K562 (cell line): ENCODE results near the gene PMF1. TPM values are rescaled to one million over a fixed set of nuclear protein-coding genes. Genes with fewer than 3 reads are reported as not detected.
"Not testable (repeated sequence)": the region's sequence is repeated elsewhere in the genome, so short reads cannot be mapped to it uniquely, and the experiment has no call there.

Experiments used
- ATAC-seq: fragments of 200-7000 bp; cut with Tn5 transposase; 3 replicates; pipeline ENCODE4 v1.9.1; 2020; ENCODE audit warnings: moderate library complexity
- BruUV-seq: library from RNA; stranded (reverse); fragments of 400-500 nt; replicated peaks from 2 replicates; lab custom pipeline; 2021; lab: Mats Ljungman, UMichigan
- CTCF ChIA-PET: fragments of 300-600 bp; formaldehyde crosslinking; extraction: SDS; loops from one replicate; lab custom pipeline; 2021; ENCODE audit warnings: low intra/inter-chr PET ratio; lab: Yijun Ruan, JAX
- POLR2A ChIA-PET: fragments of 300-600, 350-650 bp; sonication (Branson Sonifier 250); formaldehyde crosslinking; extraction: SDS; loops from one replicate; lab custom pipeline; 2021; ENCODE audit warnings: antibody characterized with exemption, inconsistent platforms; lab: Yijun Ruan, JAX
- DNase-seq, 4 experiments: peaks; one replicate each; pipeline versions ENCODE4 v3.0.0 to v3.0.0-alpha.2; 2011 to 2018; ENCODE audit warnings: low spot score in 3 of 4, mixed read lengths in 3 of 4; ENCODE audit errors: extremely low read depth in 1 of 4
- FAIRE-seq: peaks from 2 replicates; lab custom pipeline; 2011; peaks lifted over from hg19 to GRCh38; lab: Jason Lieb, UNC
- H2AFZ ChIP-seq: 2 replicates; pipeline ENCODE4 v1.6.0; 2011; ENCODE audit warnings: low read depth, low read length, control low read depth, inconsistent platforms
- H3K27ac ChIP-seq: fragments of 200-600 bp; 3 replicates; pipeline ENCODE4 v1.8.0; 2011; ENCODE audit warnings: low read depth, mild to moderate bottlenecking, control low read depth, inconsistent platforms, low read length, moderate library complexity, mixed read lengths; ENCODE audit errors: extremely low read depth
- H3K27me3 ChIP-seq, 2 experiments: fragments of 300-600 bp in 1 of 2; 2 replicates in 1 of 2; 3 replicates in 1 of 2; pipeline versions ENCODE4 v1.6.0 to v1.8.0; 2011; ENCODE audit warnings: inconsistent platforms in 2 of 2, low read length in 2 of 2, mild to moderate bottlenecking in 1 of 2, mixed read lengths in 1 of 2, moderate library complexity in 1 of 2; ENCODE audit not compliant: control insufficient read depth in 2 of 2, insufficient read depth in 2 of 2
- H3K36me3 ChIP-seq: fragments of 300-600 bp; 3 replicates; pipeline ENCODE4 v1.8.0; 2011; ENCODE audit warnings: mild to moderate bottlenecking, low read length, inconsistent platforms; ENCODE audit not compliant: control insufficient read depth, insufficient read depth
- H3K4me1 ChIP-seq, 2 experiments: fragments of 200-600 bp in 1 of 2; replicated peaks in 1 of 2; 2 replicates in 1 of 2; 3 replicates in 1 of 2; pipeline versions ENCODE4 v1.5.1 to v1.8.0; 2011; ENCODE audit warnings: inconsistent platforms in 2 of 2, low read length in 2 of 2, mild to moderate bottlenecking in 1 of 2, mixed read lengths in 1 of 2, moderate library complexity in 1 of 2; ENCODE audit not compliant: control insufficient read depth in 2 of 2, insufficient read depth in 2 of 2
- H3K4me2 ChIP-seq: 2 replicates; pipeline ENCODE4 v1.6.1; 2011; ENCODE audit warnings: low read length, control low read depth, inconsistent platforms, mixed read lengths; ENCODE audit not compliant: insufficient read depth
- H3K4me3 ChIP-seq: fragments of 200-600 bp; sonication (generic), shearing (Covaris generic); 2 replicates; pipeline ENCODE4 v1.5.1; 2016; ENCODE audit warnings: control low read depth, inconsistent platforms
- H3K79me2 ChIP-seq: fragments of 200-600 bp; 3 replicates; pipeline ENCODE4 v1.8.0; 2011; ENCODE audit warnings: low read length, inconsistent platforms; ENCODE audit not compliant: control insufficient read depth, insufficient read depth
- H3K9ac ChIP-seq, 2 experiments: 2 replicates each; pipeline versions ENCODE4 v1.6.0 to v1.6.1; 2011; ENCODE audit warnings: low read depth in 2 of 2, low read length in 2 of 2, control low read depth in 1 of 2, inconsistent platforms in 1 of 2, mild to moderate bottlenecking in 1 of 2, mixed read lengths in 1 of 2; ENCODE audit not compliant: insufficient read depth in 1 of 2
- H3K9me1 ChIP-seq: one replicate; pipeline ENCODE4 v1.6.0; 2011; ENCODE audit warnings: inconsistent platforms, mild to moderate bottlenecking, low read length, moderate library complexity; ENCODE audit not compliant: control insufficient read depth, insufficient read depth
- H3K9me3 ChIP-seq: replicated peaks from 2 replicates; pipeline ENCODE4 v1.5.1; 2011; ENCODE audit warnings: low read depth, low read length, inconsistent platforms; ENCODE audit not compliant: control insufficient read depth, insufficient read depth
- H4K20me1 ChIP-seq: replicated peaks from 2 replicates; pipeline ENCODE4 v1.6.1; 2011; ENCODE audit warnings: low read length, inconsistent platforms, mixed read lengths; ENCODE audit not compliant: control insufficient read depth, insufficient read depth
- CTBP1 ChIP-seq: fragments of 450-650 bp; IDR thresholded peaks from 2 replicates; pipeline ENCODE4 v1.6.1; 2016; ENCODE audit warnings: borderline replicate concordance
- NR2C1 ChIP-seq, 2 experiments: fragments of 450-650 bp; IDR thresholded peaks; 2 replicates each; pipeline ENCODE4 v1.6.1; 2017; ENCODE audit warnings: mild to moderate bottlenecking in 2 of 2, antibody characterized with exemption in 1 of 2, inconsistent platforms in 1 of 2, missing compliant biosample characterization in 1 of 2, missing genetic modification characterization in 1 of 2
- ZNF592 ChIP-seq: fragments of 450-650 bp; IDR thresholded peaks from 2 replicates; pipeline ENCODE4 v1.6.1; 2017; ENCODE audit warnings: antibody characterized with exemption, mild to moderate bottlenecking
- WGBS: fragments of 100-300 bp; shearing (Covaris generic); methylation state at CpG from one replicate; pipeline ENCODE4 v1.1.6; 2016; ENCODE audit warnings: low coverage, mixed read lengths; ENCODE audit not compliant: insufficient coverage; ENCODE audit errors: missing lambda C conversion rate; 5-methylcytosine and 5-hydroxymethylcytosine counted together
- in situ Hi-C: fragments of 300-500 bp; cut with MboI; formaldehyde crosslinking; loops from 4 replicates; pipeline ENCODE4 v1.15.0; 2018; ENCODE audit warnings: inconsistent platforms, mixed read lengths
- intact Hi-C: fragments of 100-400 bp; cut with micrococcal nuclease; formaldehyde crosslinking; loops from 2 replicates; pipeline ENCODE4 v1.14.2; 2022
- polyA plus RNA-seq, 8 experiments: library from polyadenylated mRNA; depleted of rRNA in 4 of 8; stranded (reverse) in 5 of 8; unstranded in 3 of 8; fragments of >200 nt; fragmentation: Nextera tagmentation in 2 of 8; fragmentation: Illumina TruSeq in 1 of 8; extraction: Ambion mirVana in 2 of 8; extraction: Trizol in 1 of 8; gene quantifications; 2 replicates each; pipeline versions ENCODE4 v1.2.1 to v1.2.3, GENCODE V29; 2011 to 2014; ENCODE audit warnings: inconsistent platforms in 1 of 8, missing spikeins in 1 of 8
- total RNA-seq, 7 experiments: library from RNA; depleted of rRNA in 6 of 7; stranded (reverse); fragments of >200 nt in 6 of 7; fragmentation: Illumina TruSeq in 2 of 7; extraction: Trizol in 2 of 7; gene quantifications; 2 replicates each; pipeline versions ENCODE4 v1.2.1 to v1.2.3, GENCODE V29; 2011 to 2021; ENCODE audit warnings: low replicate concordance in 1 of 7
- TF ChIP-seq, protein P1 (sequence below), 3 experiments: fragments of 200-800 bp in 1 of 3; sonication (Bioruptor generic) in 1 of 3; sonication (generic) in 1 of 3; formaldehyde crosslinking in 1 of 3; IDR thresholded peaks; 2 replicates each; pipeline versions ENCODE4 v1.6.1 to v1.8.0; 2016 to 2022; ENCODE audit warnings: mild to moderate bottlenecking in 2 of 3, missing compliant biosample characterization in 2 of 3, missing genetic modification characterization in 2 of 3, missing genetic modification reagents in 1 of 3
- TF ChIP-seq, protein P2 (sequence below): sonication (generic); formaldehyde crosslinking; IDR thresholded peaks from 2 replicates; pipeline ENCODE4 v1.8.0; 2022; ENCODE audit warnings: missing genetic modification reagents, mild to moderate bottlenecking, moderate library complexity, borderline replicate concordance
- TF ChIP-seq, protein P3 (sequence below): sonication (generic); IDR thresholded peaks from 2 replicates; pipeline ENCODE4 v1.6.1; 2016

PMF1 gene
- total and polyA plus RNA-seq, 9 of the 15 experiments (the other 6 are each of a cell fraction or from before 2014, with no cell fraction given), result 9.4 to 92.9 (median 71.0) TPM

DNA sequence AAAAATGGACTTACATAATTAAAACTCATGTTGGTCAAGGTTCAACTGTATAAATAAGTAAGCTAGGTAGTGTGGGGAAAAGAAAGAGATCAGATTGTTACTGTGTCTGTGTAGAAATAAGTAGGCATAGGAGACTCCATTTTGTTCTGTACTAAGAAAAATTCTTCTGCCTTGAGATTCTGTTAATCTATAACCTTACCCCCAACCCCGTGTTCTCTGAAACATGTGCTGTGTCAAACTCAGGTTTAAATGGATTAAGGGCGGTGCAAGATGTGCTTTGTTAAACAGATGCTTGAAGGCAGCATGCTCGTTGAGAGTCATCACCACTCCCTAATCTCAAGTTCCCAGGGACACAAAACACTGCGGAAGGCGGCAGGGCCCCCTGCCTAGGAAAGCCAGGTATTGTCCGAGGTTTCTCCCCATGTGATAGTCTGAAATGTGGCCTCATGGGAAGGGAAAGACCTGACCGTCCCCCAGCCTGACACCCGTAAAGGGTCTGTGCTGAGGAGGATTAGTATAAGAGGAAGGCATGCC lies 31.3 kb upstream of the PMF1 start (continued):
- TF ChIP-seq, protein P1, sequence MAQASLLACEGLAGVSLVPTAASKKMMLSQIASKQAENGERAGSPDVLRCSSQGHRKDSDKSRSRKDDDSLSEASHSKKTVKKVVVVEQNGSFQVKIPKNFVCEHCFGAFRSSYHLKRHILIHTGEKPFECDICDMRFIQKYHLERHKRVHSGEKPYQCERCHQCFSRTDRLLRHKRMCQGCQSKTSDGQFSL (CRISPR knock-in tag; IDR thresholded peaks at IDR 0.05), result not testable (repeated sequence)
- TF ChIP-seq, protein P1 (tag; IDR thresholded peaks at IDR 0.05), result peak in 1 of 2 experiments; percentile 74; a peak in 1 of 4 replicates
- TF ChIP-seq, protein P2, sequence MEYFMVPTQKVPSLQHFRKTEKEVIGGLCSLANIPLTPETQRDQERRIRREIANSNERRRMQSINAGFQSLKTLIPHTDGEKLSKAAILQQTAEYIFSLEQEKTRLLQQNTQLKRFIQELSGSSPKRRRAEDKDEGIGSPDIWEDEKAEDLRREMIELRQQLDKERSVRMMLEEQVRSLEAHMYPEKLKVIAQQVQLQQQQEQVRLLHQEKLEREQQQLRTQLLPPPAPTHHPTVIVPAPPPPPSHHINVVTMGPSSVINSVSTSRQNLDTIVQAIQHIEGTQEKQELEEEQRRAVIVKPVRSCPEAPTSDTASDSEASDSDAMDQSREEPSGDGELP (CRISPR knock-in tag), result peak; percentile 32; the same call in 1 of the 2 replicates
- TF ChIP-seq ZNF592 (peak; percentile 96), NR2C1 (tag; IDR thresholded peaks at IDR 0.05) (peak; percentile 47; the same call in 1 of the 2 replicates), CTBP1 (peak; percentile 32; the same call in 1 of the 2 replicates)
- TF ChIP-seq NR2C1 (IDR thresholded peaks at IDR 0.05), result not testable (repeated sequence)
- TF ChIP-seq, protein P3, sequence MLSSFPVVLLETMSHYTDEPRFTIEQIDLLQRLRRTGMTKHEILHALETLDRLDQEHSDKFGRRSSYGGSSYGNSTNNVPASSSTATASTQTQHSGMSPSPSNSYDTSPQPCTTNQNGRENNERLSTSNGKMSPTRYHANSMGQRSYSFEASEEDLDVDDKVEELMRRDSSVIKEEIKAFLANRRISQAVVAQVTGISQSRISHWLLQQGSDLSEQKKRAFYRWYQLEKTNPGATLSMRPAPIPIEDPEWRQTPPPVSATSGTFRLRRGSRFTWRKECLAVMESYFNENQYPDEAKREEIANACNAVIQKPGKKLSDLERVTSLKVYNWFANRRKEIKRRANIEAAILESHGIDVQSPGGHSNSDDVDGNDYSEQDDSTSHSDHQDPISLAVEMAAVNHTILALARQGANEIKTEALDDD, result 0 out of 2 replicates have a peak, but pooled peaks have one; percentile 25

- in situ Hi-C loops, H3K27ac ChIP-seq, H3K9ac ChIP-seq, FAIRE-seq, H3K79me2 ChIP-seq, H3K4me3 ChIP-seq, H3K9me1 ChIP-seq, H4K20me1 ChIP-seq, intact Hi-C loops, H3K4me2 ChIP-seq, H3K9me3 ChIP-seq, H3K27me3 ChIP-seq, CTCF ChIA-PET, DNase-seq, H3K36me3 ChIP-seq, BruUV-seq: not testable (repeated sequence)
- POLR2A ChIA-PET, result interaction anchor here (0.6 kb wide), 1 partner anchor 36 kb away, joined by 4 read pairs; no protein-coding TSS in a partner anchor
- Histone ChIP-seq H3K4me1 (peaks cover 18 to 21% of the 10 kb centered on the region in 2 experiments; a peak in 4 of 5 replicates), H2AFZ (peak overlapping the region; percentile 76; the same call in 1 of the 2 replicates)
- 49% methylated on average over 7 of the region's 12 CpGs for WGBS
- ATAC-seq, result peak; percentile 34; the same call in 1 of the 3 replicates
Observed at GRCh38 chr1:156182010-156182779, 30.6 kb upstream of the PMF1 start.
